Activated CD8-positive, alpha-beta T cell treated with anti-CD3 and anti-CD28 coated beads for 36 hours (primary cell): ENCODE results near the gene ZBTB44. TPM values are rescaled to one million over a fixed set of nuclear protein-coding genes. Genes with fewer than 3 reads are reported as not detected.

Experiments used
- ATAC-seq: fragments of 200-7000 bp; cut with Tn5 transposase; one replicate; pipeline ENCODE4 v1.10.0; 2021; ENCODE audit warnings: mild to moderate bottlenecking, moderate library complexity
- CTCF ChIA-PET: fragments of 350-600 bp; sonication (Branson Sonifier 250); formaldehyde crosslinking; loops from one replicate; lab custom pipeline; 2021; ENCODE audit warnings: antibody characterized with exemption; lab: Charles Lee
- POLR2A ChIA-PET: fragments of 350-600 bp; sonication (Branson Sonifier 250); formaldehyde crosslinking; loops from one replicate; lab custom pipeline; 2021; ENCODE audit warnings: antibody characterized with exemption; lab: Charles Lee
- DNase-seq: peaks from one replicate; pipeline ENCODE4 v3.0.0-alpha.2; 2020
- H3K27ac Mint-ChIP-seq: one replicate; pipeline ENCODE4 v1.8.0; 2021; ENCODE audit warnings: mild to moderate bottlenecking, mixed read lengths
- H3K27me3 Mint-ChIP-seq: one replicate; pipeline ENCODE4 v1.8.0; 2021; ENCODE audit warnings: mixed read lengths
- H3K36me3 Mint-ChIP-seq: one replicate; pipeline ENCODE4 v1.8.0; 2021; ENCODE audit warnings: low read depth, mixed read lengths
- H3K4me1 Mint-ChIP-seq: one replicate; pipeline ENCODE4 v1.8.0; 2021; ENCODE audit warnings: low read depth, mixed read lengths
- H3K4me3 Mint-ChIP-seq: one replicate; pipeline ENCODE4 v1.8.0; 2021; ENCODE audit warnings: mild to moderate bottlenecking, moderate library complexity, mixed read lengths
- H3K9me3 Mint-ChIP-seq: one replicate; pipeline ENCODE4 v1.8.0; 2021; ENCODE audit warnings: mixed read lengths
- intact Hi-C: fragments of 100-400 bp; cut with micrococcal nuclease; formaldehyde crosslinking; loops from one replicate; pipeline ENCODE4 v1.10.0; 2022
- total RNA-seq, 2 experiments: library from RNA; stranded (reverse); gene quantifications; one replicate each; pipeline ENCODE4 v1.2.3, GENCODE V29; 2021
- TF ChIP-seq, protein P1 (sequence below): fragments of 200-600 bp; IDR thresholded peaks from one replicate; pipeline ENCODE4 v1.8.0; 2022; ENCODE audit warnings: antibody characterized with exemption, mild to moderate bottlenecking

ZBTB44 gene
- total RNA-seq, 2 experiments from 2014 or later, result 43.0 to 43.7 TPM

DNA sequence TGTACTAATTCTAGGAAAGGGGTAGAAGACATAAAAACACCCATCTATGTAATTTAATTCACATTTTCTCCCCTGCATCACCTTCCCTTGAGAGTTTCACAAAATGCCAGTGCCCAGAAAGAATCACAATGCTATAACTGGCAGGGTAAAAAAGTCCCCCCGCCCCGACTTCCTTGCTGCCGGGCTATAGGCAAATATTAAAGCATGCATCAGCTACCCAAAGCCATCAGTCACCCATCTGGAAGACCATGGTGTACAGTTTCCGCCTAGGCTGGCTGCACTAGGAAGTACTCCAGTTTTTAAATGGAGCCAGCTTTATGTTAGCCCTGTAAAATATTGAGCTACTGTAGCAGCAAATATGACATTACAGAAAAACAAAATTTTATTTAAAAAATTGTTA lies 87.3 kb downstream of the ZBTB44 start:
- TF ChIP-seq, protein P1, sequence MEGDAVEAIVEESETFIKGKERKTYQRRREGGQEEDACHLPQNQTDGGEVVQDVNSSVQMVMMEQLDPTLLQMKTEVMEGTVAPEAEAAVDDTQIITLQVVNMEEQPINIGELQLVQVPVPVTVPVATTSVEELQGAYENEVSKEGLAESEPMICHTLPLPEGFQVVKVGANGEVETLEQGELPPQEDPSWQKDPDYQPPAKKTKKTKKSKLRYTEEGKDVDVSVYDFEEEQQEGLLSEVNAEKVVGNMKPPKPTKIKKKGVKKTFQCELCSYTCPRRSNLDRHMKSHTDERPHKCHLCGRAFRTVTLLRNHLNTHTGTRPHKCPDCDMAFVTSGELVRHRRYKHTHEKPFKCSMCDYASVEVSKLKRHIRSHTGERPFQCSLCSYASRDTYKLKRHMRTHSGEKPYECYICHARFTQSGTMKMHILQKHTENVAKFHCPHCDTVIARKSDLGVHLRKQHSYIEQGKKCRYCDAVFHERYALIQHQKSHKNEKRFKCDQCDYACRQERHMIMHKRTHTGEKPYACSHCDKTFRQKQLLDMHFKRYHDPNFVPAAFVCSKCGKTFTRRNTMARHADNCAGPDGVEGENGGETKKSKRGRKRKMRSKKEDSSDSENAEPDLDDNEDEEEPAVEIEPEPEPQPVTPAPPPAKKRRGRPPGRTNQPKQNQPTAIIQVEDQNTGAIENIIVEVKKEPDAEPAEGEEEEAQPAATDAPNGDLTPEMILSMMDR, result no peak
- Mint-ChIP-seq H3K36me3 (peaks cover 1% of the 10 kb centered on the region), H3K27ac (no peak overlapping the region), H3K9me3 (no peaks in the 10 kb centered on the region), H3K4me1 (peaks cover 10% of the 10 kb centered on the region), H3K4me3 (no peak overlapping the region), H3K27me3 (no peaks in the 10 kb centered on the region)
- POLR2A ChIA-PET, result no interaction called here
- intact Hi-C loops, result no loop called here
- CTCF ChIA-PET, result interaction anchor here (0.6 to 1.1 kb wide), 3 partner anchors 9 to 635 kb away, joined by 3 read pairs; no protein-coding TSS in a partner anchor
- no peak for DNase-seq
- ATAC-seq, result no peak

DNA sequence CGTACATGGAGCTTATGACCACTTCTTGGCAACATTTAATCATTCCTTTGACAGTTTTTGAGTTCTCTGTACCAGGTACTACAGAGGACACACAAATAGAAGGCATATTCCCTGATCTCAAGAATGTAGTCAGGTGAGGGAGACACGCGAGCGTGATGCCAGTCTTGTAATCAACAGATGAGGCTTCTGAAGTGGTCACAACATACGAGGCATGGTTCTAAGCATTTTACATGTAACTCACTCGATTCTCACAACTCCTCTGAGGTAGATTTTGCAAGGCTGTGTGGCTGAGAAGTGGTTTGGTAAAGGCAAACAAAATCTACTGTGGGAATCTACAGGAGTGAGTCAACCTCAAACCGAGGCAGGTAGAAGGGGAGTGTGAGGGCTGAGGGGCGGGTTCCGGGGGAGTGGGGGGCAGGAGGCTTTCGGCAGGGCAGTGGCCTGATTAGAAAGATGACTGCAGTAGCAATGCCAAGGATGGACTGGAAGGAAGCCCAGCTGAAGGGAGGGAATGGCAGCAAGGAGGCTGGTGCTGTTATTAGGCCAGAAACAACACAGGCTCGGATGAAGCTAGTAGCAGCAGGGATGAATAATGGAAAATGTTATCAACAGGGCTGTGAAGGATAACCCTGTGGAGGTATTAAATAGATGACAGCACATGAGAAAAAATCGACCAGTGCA lies 91.3 kb downstream of the ZBTB44 start:
- H3K9me3 Mint-ChIP-seq, result no peaks in the 10 kb centered on the region
- H3K27ac Mint-ChIP-seq, result no peak overlapping the region
- H3K27me3 Mint-ChIP-seq, result no peaks in the 10 kb centered on the region

DNA sequence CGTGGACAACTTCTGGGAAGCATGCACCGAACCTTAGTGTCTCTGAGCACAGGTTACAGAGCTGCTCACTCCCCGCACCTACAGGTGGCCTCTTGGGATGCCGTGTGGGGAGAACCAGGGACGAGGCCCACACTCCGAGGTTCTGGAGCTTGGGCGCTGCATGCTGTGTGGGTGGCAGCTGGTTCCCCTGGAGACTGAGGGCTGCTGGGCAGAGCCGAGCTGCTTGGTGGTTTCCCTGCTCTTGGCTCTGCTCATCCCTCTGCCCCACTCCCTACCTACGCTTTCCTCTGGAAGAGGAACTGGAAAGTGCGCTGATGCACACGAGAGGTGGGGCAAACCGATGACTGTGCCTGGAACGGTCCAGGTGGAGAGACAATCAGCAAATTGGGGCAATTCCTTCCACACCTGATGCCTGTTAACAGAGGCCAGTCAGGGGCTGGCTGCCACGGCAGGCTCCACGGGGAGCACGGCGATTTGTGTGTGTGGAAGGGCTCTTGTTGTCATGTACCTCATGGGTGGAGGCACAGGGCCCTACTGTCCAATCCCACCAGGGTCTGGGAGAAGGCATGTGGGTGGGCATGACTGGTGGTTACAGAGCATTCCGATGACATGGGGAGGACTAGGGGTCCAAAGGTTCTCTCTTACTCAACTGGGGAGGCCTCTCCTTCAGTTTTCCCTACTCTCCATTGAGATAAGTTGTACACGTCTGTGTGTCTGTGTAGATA lies 94.2 kb downstream of the ZBTB44 start:
- no peak for DNase-seq
- H3K36me3 Mint-ChIP-seq, result no peaks in the 10 kb centered on the region
- CTCF ChIA-PET, result interaction anchor here (1.5 kb wide), 1 partner anchor 8 kb away, joined by 7 read pairs; no protein-coding TSS in a partner anchor
- no peaks in the 10 kb centered on the region for H3K9me3 Mint-ChIP-seq
- H3K4me1 Mint-ChIP-seq, result peaks cover 10% of the 10 kb centered on the region
- TF ChIP-seq, protein P1, result no peak
- POLR2A ChIA-PET, result no interaction called here
- H3K4me3 Mint-ChIP-seq, result no peak overlapping the region
- H3K27me3 Mint-ChIP-seq, result no peaks in the 10 kb centered on the region
- ATAC-seq, result no peak
- H3K27ac Mint-ChIP-seq, result no peak overlapping the region
- intact Hi-C loops, result no loop called here

More for the DNA sequence above, 91.3 kb downstream of the ZBTB44 start:
- POLR2A ChIA-PET, result interaction anchor here (1.0 kb wide), 1 partner anchor 43 kb away, joined by 4 read pairs; no protein-coding TSS in a partner anchor
- TF ChIP-seq, protein P1, result no peak
- DNase-seq (peak; percentile 8), ATAC-seq (peak; percentile 58)
- Mint-ChIP-seq H3K4me3 (no peak overlapping the region), H3K36me3 (no peaks in the 10 kb centered on the region), H3K4me1 (peaks cover 10% of the 10 kb centered on the region)
- intact Hi-C loops, result no loop called here
- CTCF ChIA-PET, result interaction anchor here (1.0 to 1.6 kb wide), 2 partner anchors 11 to 209 kb away, joined by 3 to 4 read pairs; no protein-coding TSS in a partner anchor

DNA sequence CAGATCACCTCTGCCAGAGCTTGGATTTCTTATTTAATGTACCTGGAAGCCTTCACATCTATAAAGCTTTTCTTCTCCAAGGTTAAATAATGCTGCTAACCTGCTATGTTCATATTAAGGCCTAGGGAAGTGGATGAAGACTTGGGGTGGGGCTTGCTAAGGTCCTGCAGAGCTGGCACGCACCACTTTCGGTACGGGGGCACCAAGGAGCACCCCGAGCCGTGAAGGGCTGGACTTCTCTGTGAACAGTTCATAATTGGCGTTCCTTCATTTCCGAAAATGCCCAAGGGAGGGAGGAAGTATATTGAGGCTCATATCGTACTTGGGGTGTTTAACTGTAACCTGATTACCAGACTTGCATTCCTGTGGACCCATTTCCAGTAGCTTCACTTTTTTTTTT lies 95.6 kb downstream of the ZBTB44 start:
- H3K27ac Mint-ChIP-seq, result no peak overlapping the region
- H3K4me3 Mint-ChIP-seq, result no peak overlapping the region
- no peaks in the 10 kb centered on the region for H3K9me3 Mint-ChIP-seq
- no peaks in the 10 kb centered on the region for H3K36me3 Mint-ChIP-seq
- H3K4me1 Mint-ChIP-seq, result peaks cover 10% of the 10 kb centered on the region
- ChIA-PET POLR2A (no interaction called here), CTCF (no interaction called here)
- H3K27me3 Mint-ChIP-seq, result no peaks in the 10 kb centered on the region
- DNase-seq, result no peak
- ATAC-seq, result no peak
- intact Hi-C loops, result no loop called here
- TF ChIP-seq, protein P1, result no peak
